Measurements from ENCODE around the gene MAN1C1.

- TF ChIP-seq CTCF (conservative IDR thresholded peaks at IDR 0.05 in 1 of 2, IDR thresholded peaks at IDR 0.05 in 1 of 2; ENCODE audit: extremely low read depth in 1 of 2, insufficient read depth in 1 of 2, low read depth in 1 of 2, low read length in 2 of 2) (no peak), EZH2 (IDR thresholded peaks at IDR 0.05; ENCODE audit: borderline replicate concordance, low read length) (no peak)
Measured at GRCh38 chr1:25634896-25635295, 18.3 kb downstream of the MAN1C1 start.
